Fibroblast of villous mesenchyme (primary cell): ENCODE results near the gene CCNG2. TPM values are rescaled to one million over a fixed set of nuclear protein-coding genes. Genes with fewer than 3 reads are reported as not detected.

Source experiments
- DNase-seq: peaks from one replicate; pipeline ENCODE4 v3.0.0-alpha.2; 2010; ENCODE audit warnings: low read depth
- H3K4me3 ChIP-seq: 2 replicates; pipeline ENCODE4 v1.5.1; 2011; ENCODE audit warnings: low read depth, mild to moderate bottlenecking, low read length
- CTCF ChIP-seq: IDR thresholded peaks from 2 replicates; pipeline ENCODE4 v1.5.1; 2012; ENCODE audit warnings: low read depth, mild to moderate bottlenecking, low read length; ENCODE audit not compliant: insufficient read depth
- small RNA-seq: library from RNA; depleted of rRNA; stranded (forward); fragments of <200 nt; gene quantifications from one replicate; pipeline ENCODE3, GENCODE V24; 2012
- total RNA-seq: library from RNA; depleted of rRNA; stranded (reverse); fragments of >200 nt; gene quantifications from 2 replicates; pipeline ENCODE4 v1.2.3, GENCODE V29; 2012

Gene CCNG2
- total RNA-seq, 1 donor, result 25.9 TPM

GRCh38 chr4:77209936-77210335 is 52.9 kb downstream of the CCNG2 start:
- no peak overlapping the region for H3K4me3 ChIP-seq
- TF ChIP-seq CTCF, result no peak
- DNase-seq, result no peak

- no peak overlapping the region for H3K4me3 ChIP-seq
- no peak for TF ChIP-seq CTCF
Observed at GRCh38 chr4:77215107-77215506, 58.1 kb downstream of the CCNG2 start.

GRCh38 chr4:77217526-77217925 is 60.5 kb downstream of the CCNG2 start:
- DNase-seq, result no peak
- no peak for TF ChIP-seq CTCF
- H3K4me3 ChIP-seq, result no peak overlapping the region

More at GRCh38 chr4:77215107-77215506, 58.1 kb downstream of the CCNG2 start:
- DNase-seq, result no peak

- no peak for DNase-seq
- TF ChIP-seq CTCF, result no peak
Observed at GRCh38 chr4:77219266-77219665, 62.3 kb downstream of the CCNG2 start.

More at GRCh38 chr4:77219266-77219665, 62.3 kb downstream of the CCNG2 start:
- H3K4me3 ChIP-seq, result no peak overlapping the region

Small RNAs within 50 kb of the gene (small RNA-seq; reads per million reads assigned to genes)
- gene RNU6-1187P, result not detected

Other genes starting within 250 kb of the CCNG2 start
- gene SEPTIN11, start 207.5 kb upstream of the CCNG2 start, total RNA-seq, result 439 and 632 TPM in 2 replicates
- 129 and 187 TPM in 2 replicates for gene CCNI, start 81.2 kb upstream of the CCNG2 start, total RNA-seq